ENCODE results near the gene IL1R1. TPM values are rescaled to one million over a fixed set of nuclear protein-coding genes. Genes with fewer than 3 reads are reported as not detected.

Gene IL1R1
- total and polyA plus RNA-seq, 10 of the 15 experiments (the other 5 are each of a cell fraction or from before 2014, with no cell fraction given): 0.17 to 13.2 (median 0.53) TPM

DNA sequence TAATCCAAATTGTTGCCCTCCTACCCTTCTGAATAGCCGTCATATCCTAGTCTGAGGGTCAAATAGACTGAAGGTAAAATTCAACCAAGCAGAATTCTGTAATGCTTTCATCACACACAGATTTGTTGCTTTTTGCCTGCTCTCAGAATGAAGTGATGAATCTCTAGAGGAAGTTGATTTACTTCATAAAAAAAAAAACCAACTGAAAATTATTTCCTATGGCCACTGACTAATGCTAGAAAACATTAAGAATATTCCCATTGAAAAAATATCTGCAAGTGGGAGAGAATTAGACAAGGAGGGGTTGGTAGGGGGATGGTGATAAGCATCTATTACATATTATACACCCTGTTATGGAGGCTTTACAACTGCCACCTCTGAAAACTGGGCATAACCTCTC, 42.0 kb downstream of the IL1R1 start:
- no peak overlapping the region for H3K4me2 ChIP-seq (ENCODE audit: control insufficient read depth, insufficient read depth)
- H4K20me1 ChIP-seq (ENCODE audit: control insufficient read depth, insufficient read depth): no peaks in the 10 kb centered on the region
- no peak for ATAC-seq
- H3K4me1 ChIP-seq (ENCODE audit: control insufficient read depth, insufficient read depth, low read length): no peaks in the 10 kb centered on the region
- no peak for DNase-seq (ENCODE audit: low read depth, low spot score)
- in situ Hi-C loops (cut with MboI) (no loop called here), intact Hi-C loops (cut with micrococcal nuclease; ENCODE audit: unreplicated experiment) (no loop called here)
- H3K79me2 ChIP-seq (ENCODE audit: control insufficient read depth, insufficient read depth, low read length): no peaks in the 10 kb centered on the region
- H2AFZ ChIP-seq (ENCODE audit: control insufficient read depth, low read depth, low read length): no peak overlapping the region
- 27% methylated on average over 1 of the region's 1 CpG for WGBS (ENCODE audit: insufficient coverage, insufficient replicate concordance, low lambda C conversion rate, missing lambda C conversion rate)
- no TSS peak for BruUV-seq (replicated peaks)
- POLR2A ChIA-PET: no interaction called here
- no peak overlapping the region for H3K9ac ChIP-seq (ENCODE audit: control insufficient read depth, insufficient read depth, low read length)
- SMC1A ChIA-PET (ENCODE audit: uncharacterized antibody, unreplicated experiment): interaction anchor here (0.9 to 1.6 kb wide), 4 partner anchors 21 to 98 kb away, joined by 3 read pairs; no protein-coding TSS in a partner anchor
- no peak for FAIRE-seq
- RAD21 ChIA-PET (ENCODE audit: unreplicated experiment): no interaction called here
- no peak overlapping the region for H3K4me3 ChIP-seq
- H3K9me3 ChIP-seq (replicated peaks; ENCODE audit: control insufficient read depth, insufficient read depth, low read length): no peaks in the 10 kb centered on the region; the same call in 2 of the 3 replicates
- H3K36me3 ChIP-seq (ENCODE audit: control insufficient read depth in 2 of 2, insufficient read depth in 2 of 2, low read length in 1 of 2): no peaks in the 10 kb centered on the region
- H3K27ac ChIP-seq (ENCODE audit: control insufficient read depth, insufficient read depth): no peak overlapping the region
- no peaks in the 10 kb centered on the region; a peak in 2 of 4 replicates for H3K27me3 ChIP-seq (replicated peaks in 1 of 2; ENCODE audit: control insufficient read depth in 2 of 2, insufficient read depth in 2 of 2, low read length in 1 of 2)
- CTCF ChIA-PET: interaction anchor here (0.7 to 2.2 kb wide), 6 partner anchors 10 to 56 kb away, joined by 3 to 9 read pairs (median 4); no protein-coding TSS in a partner anchor
- TF ChIP-seq HDAC6 (IDR thresholded peaks at IDR 0.05; ENCODE audit: unreplicated experiment): no peak
- no peak for TF ChIP-seq ZZZ3 (IDR thresholded peaks at IDR 0.05; ENCODE audit: control insufficient read depth, insufficient read length, low read depth)
- TF ChIP-seq RBBP5 (conservative IDR thresholded peaks at IDR 0.05): no peak
- TF ChIP-seq PAX5 (IDR thresholded peaks at IDR 0.05; ENCODE audit: borderline replicate concordance, low read depth, low read length): no peak
- TF ChIP-seq SREBF1 (IDR thresholded peaks at IDR 0.05; ENCODE audit: low read length): no peak
- TF ChIP-seq KAT2A (conservative IDR thresholded peaks at IDR 0.05; ENCODE audit: control insufficient read depth, low read depth, low read length): no peak
- no peak for TF ChIP-seq TBL1XR1 (IDR thresholded peaks at IDR 0.05; ENCODE audit: low read depth, low read length)
- TF ChIP-seq POLR2AphosphoS5 (IDR thresholded peaks at IDR 0.05; ENCODE audit: low read length): no peak
- no peak for TF ChIP-seq NFYB (IDR thresholded peaks at IDR 0.05; ENCODE audit: insufficient read depth, low read depth, low read length)
- TF ChIP-seq ZNF622 (IDR thresholded peaks at IDR 0.05): no peak
- no peak for TF ChIP-seq ETV6 (conservative IDR thresholded peaks at IDR 0.05 in 1 of 2, IDR thresholded peaks at IDR 0.05 in 1 of 2; ENCODE audit: borderline replicate concordance in 1 of 2, low read depth in 1 of 2)
- TF ChIP-seq E2F8 (IDR thresholded peaks at IDR 0.05; ENCODE audit: low read depth, partially characterized antibody): no peak
- TF ChIP-seq RFX5 (IDR thresholded peaks at IDR 0.05; ENCODE audit: low read depth, low read length): no peak
- no peak for TF ChIP-seq SKIL (IDR thresholded peaks at IDR 0.05; ENCODE audit: low read depth, poor library complexity, severe bottlenecking)
- TF ChIP-seq ZBTB4 (CRISPR knock-in tag; IDR thresholded peaks at IDR 0.05): no peak
